ENCODE data around the gene SORCS2.

DNA sequence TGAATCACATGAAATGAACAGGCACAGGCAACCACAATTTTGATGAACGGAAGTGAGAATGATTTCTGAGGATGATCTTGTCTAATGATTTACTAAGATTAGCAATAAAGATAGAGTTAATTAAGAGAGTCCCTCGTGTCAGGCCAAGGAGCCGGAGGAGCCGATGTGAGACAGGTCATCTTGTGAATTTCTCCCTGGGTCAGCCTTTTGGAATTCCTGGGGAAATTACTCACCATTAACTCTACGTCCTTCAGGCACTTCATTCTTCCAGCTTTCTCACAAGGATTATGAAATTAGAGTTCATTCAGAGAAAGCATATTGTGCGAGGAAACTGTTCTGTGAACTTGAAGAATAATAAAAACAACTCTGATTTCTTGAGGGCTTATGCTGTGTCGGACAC, 155.6 kb downstream of the SORCS2 start:
- TF ChIP-seq POLR2AphosphoS5 (IDR thresholded peaks at IDR 0.05) = no peak
- TF ChIP-seq, protein P1, sequence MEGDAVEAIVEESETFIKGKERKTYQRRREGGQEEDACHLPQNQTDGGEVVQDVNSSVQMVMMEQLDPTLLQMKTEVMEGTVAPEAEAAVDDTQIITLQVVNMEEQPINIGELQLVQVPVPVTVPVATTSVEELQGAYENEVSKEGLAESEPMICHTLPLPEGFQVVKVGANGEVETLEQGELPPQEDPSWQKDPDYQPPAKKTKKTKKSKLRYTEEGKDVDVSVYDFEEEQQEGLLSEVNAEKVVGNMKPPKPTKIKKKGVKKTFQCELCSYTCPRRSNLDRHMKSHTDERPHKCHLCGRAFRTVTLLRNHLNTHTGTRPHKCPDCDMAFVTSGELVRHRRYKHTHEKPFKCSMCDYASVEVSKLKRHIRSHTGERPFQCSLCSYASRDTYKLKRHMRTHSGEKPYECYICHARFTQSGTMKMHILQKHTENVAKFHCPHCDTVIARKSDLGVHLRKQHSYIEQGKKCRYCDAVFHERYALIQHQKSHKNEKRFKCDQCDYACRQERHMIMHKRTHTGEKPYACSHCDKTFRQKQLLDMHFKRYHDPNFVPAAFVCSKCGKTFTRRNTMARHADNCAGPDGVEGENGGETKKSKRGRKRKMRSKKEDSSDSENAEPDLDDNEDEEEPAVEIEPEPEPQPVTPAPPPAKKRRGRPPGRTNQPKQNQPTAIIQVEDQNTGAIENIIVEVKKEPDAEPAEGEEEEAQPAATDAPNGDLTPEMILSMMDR (IDR thresholded peaks at IDR 0.05) = no peak
